K562 (cell line): ENCODE results near the gene GIT2. TPM values are rescaled to one million over a fixed set of nuclear protein-coding genes. Genes with fewer than 3 reads are reported as not detected.
A peak's percentile ranks its signal among the peaks of the same experiment; 100 is the strongest.

Experiments
- BDP1 ChIP-seq: IDR thresholded peaks from 3 replicates; pipeline ENCODE4 v1.6.1; 2011; ENCODE audit not compliant: insufficient read length, insufficient read depth
- BRD9 ChIP-seq: fragments of 450-650 bp; IDR thresholded peaks from 2 replicates; pipeline ENCODE4 v1.6.1; 2018; ENCODE audit warnings: low read depth; ENCODE audit not compliant: partially characterized antibody
- CHAMP1 ChIP-seq: fragments of 450-650 bp; IDR thresholded peaks from 2 replicates; pipeline ENCODE4 v1.6.1; 2016; ENCODE audit warnings: mild to moderate bottlenecking
- CTBP1 ChIP-seq: fragments of 450-650 bp; IDR thresholded peaks from 2 replicates; pipeline ENCODE4 v1.6.1; 2016; ENCODE audit warnings: borderline replicate concordance
- GABPB2 ChIP-seq: fragments of 250-450 bp; sonication (Bioruptor Pico); conservative IDR thresholded peaks from 2 replicates; pipeline ENCODE4 v1.5.1; 2021; ENCODE audit warnings: mild to moderate bottlenecking
- HNRNPH1 ChIP-seq: fragments of 200-400 bp; formaldehyde crosslinking; optimal IDR thresholded peaks from 2 replicates; pipeline ENCODE3; 2017; ENCODE audit warnings: low read depth, mild to moderate bottlenecking, low read length, moderate library complexity
- MGA ChIP-seq: fragments of 450-650 bp; IDR thresholded peaks from 2 replicates; pipeline ENCODE4 v1.6.1; 2016; ENCODE audit warnings: mild to moderate bottlenecking, moderate library complexity
- NFYB ChIP-seq: IDR thresholded peaks from 2 replicates; pipeline ENCODE4 v1.6.1; 2011; ENCODE audit warnings: mild to moderate bottlenecking, moderate library complexity; ENCODE audit not compliant: insufficient read length; ENCODE audit errors: extremely low read depth
- PRPF4 ChIP-seq: fragments of 200-400 bp; formaldehyde crosslinking; IDR thresholded peaks from one replicate; pipeline ENCODE4 v1.6.1; 2017; ENCODE audit warnings: low read length, low read depth, mild to moderate bottlenecking; ENCODE audit not compliant: insufficient read depth, poor library complexity, severe bottlenecking
- SRSF3 ChIP-seq: fragments of 200-400 bp; formaldehyde crosslinking; IDR thresholded peaks from 2 replicates; pipeline ENCODE4 v1.6.1; 2016; ENCODE audit warnings: mild to moderate bottlenecking, low read length, moderate library complexity; ENCODE audit not compliant: insufficient read depth
- TCF15 ChIP-seq: fragments of 250-450 bp; sonication (Bioruptor Pico); IDR thresholded peaks from 2 replicates; pipeline ENCODE4 v1.8.0; 2022; ENCODE audit warnings: moderate library complexity, mild to moderate bottlenecking, inconsistent platforms
- ZNF316 ChIP-seq: fragments of 450-650 bp; IDR thresholded peaks from 2 replicates; pipeline ENCODE4 v1.6.1; 2016
- ZNF766 ChIP-seq: fragments of 200-800 bp; sonication (Bioruptor generic); conservative IDR thresholded peaks from 2 replicates; pipeline ENCODE4 v1.6.1; 2016; ENCODE audit warnings: missing genetic modification characterization, missing compliant biosample characterization
- polyA plus RNA-seq, 8 experiments: library from polyadenylated mRNA; depleted of rRNA in 4 of 8; stranded (reverse) in 5 of 8; unstranded in 3 of 8; fragments of >200 nt; fragmentation: Nextera tagmentation in 2 of 8; fragmentation: Illumina TruSeq in 1 of 8; extraction: Ambion mirVana in 2 of 8; extraction: Trizol in 1 of 8; gene quantifications; 2 replicates each; pipeline versions ENCODE4 v1.2.1 to v1.2.3, GENCODE V29; 2011 to 2014; ENCODE audit warnings: inconsistent platforms in 1 of 8, missing spikeins in 1 of 8
- total RNA-seq, 7 experiments: library from RNA; depleted of rRNA in 6 of 7; stranded (reverse); fragments of >200 nt in 6 of 7; fragmentation: Illumina TruSeq in 2 of 7; extraction: Trizol in 2 of 7; gene quantifications; 2 replicates each; pipeline versions ENCODE4 v1.2.1 to v1.2.3, GENCODE V29; 2011 to 2021; ENCODE audit warnings: low replicate concordance in 1 of 7

The GIT2 gene
- total and polyA plus RNA-seq, 9 of the 15 experiments (the other 6 are each of a cell fraction or from before 2014, with no cell fraction given) = 4.0 to 30.4 (median 23.5) TPM

GRCh38 chr12:109880043-109880931, 115.9 kb downstream of the GIT2 start, which contains the start of gene GLTP (continued):
- TF ChIP-seq TCF15 (CRISPR knock-in tag) = no peak
- TF ChIP-seq HNRNPH1 = no peak
- no peak for TF ChIP-seq GABPB2
- TF ChIP-seq NFYB = peak; percentile 78
- no peak for TF ChIP-seq ZNF316
- TF ChIP-seq MGA = no peak
- no peak for TF ChIP-seq BDP1
- TF ChIP-seq CHAMP1 = no peak
- no peak for TF ChIP-seq ZNF766 (CRISPR knock-in tag)
- peak; percentile 78; the same call in 1 of the 2 replicates for TF ChIP-seq CTBP1
- TF ChIP-seq BRD9 = no peak
- TF ChIP-seq SRSF3 = no peak
- no peak for TF ChIP-seq PRPF4
